Upper lobe of right lung (tissue), 1 donor: ENCODE data around the gene HEMGN. TPM values are rescaled to one million over a fixed set of nuclear protein-coding genes. Genes with fewer than 3 reads are reported as not detected.

Experiments used
- ATAC-seq: fragments of 200-7000 bp; cut with Tn5 transposase; one replicate; pipeline ENCODE4 v1.9.1; 2020; ENCODE audit warnings: mild to moderate bottlenecking, moderate library complexity
- DNase-seq: peaks from one replicate; pipeline ENCODE4 v3.0.0-alpha.2; 2020
- H3K27ac ChIP-seq: fragments of 200-600 bp; one replicate; pipeline ENCODE4 v1.8.0; 2022
- H3K27me3 ChIP-seq: fragments of 200-600 bp; one replicate; pipeline ENCODE4 v1.8.0; 2022; ENCODE audit warnings: mild to moderate bottlenecking
- H3K36me3 ChIP-seq: fragments of 200-600 bp; one replicate; pipeline ENCODE4 v1.8.0; 2022
- H3K4me1 ChIP-seq: fragments of 200-600 bp; one replicate; pipeline ENCODE4 v1.8.0; 2022
- H3K4me3 ChIP-seq: fragments of 200-600 bp; one replicate; pipeline ENCODE4 v1.8.0; 2022; ENCODE audit warnings: mild to moderate bottlenecking
- H3K9me3 ChIP-seq: fragments of 200-600 bp; one replicate; pipeline ENCODE4 v1.8.0; 2022
- intact Hi-C: fragments of 100-400 bp; cut with DNase I; formaldehyde crosslinking; loops from one replicate; pipeline ENCODE4 v1.11.0; 2022
- total RNA-seq: library from RNA; stranded (reverse); fragmentation: NEBNext Ultra II Directional; extraction: Animal tissue kit (Norgen Biotek cat#: 25700); gene quantifications from one replicate; pipeline ENCODE4 v1.2.1, GENCODE V29; 2021
- TF ChIP-seq, protein P1 (sequence below): fragments of 200-600 bp; IDR thresholded peaks from one replicate; pipeline ENCODE4 v1.8.0; 2022; ENCODE audit warnings: antibody characterized with exemption
- donor health status: DM: no; HTN: yes; CAD: no; lungs with severe emphysema.

Gene HEMGN
- total RNA-seq, 1 donor from 2014 or later, result not detected

DNA sequence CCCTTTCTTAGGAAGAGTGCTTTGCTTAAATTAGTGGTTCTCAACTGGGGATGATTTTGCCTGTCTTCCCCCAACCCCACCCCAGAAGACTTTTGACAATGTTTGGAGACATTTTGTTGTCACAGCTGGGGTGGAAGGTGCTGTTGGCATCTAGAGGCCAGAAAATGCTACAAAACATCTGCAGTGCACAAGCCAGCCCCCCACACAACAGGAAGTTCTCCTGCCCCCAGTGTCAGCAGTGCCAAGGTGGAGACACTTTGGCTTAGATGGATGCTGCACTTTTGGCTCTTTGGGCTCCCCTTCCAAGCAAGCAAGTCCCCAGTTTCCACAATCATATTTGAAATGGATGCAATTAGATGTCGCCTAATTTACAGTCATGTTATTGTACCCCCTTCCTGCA, 2.7 kb downstream of the HEMGN start:
- ATAC-seq (no peak), DNase-seq (no peak)
- intact Hi-C loops, result no loop called here
- TF ChIP-seq, protein P1, sequence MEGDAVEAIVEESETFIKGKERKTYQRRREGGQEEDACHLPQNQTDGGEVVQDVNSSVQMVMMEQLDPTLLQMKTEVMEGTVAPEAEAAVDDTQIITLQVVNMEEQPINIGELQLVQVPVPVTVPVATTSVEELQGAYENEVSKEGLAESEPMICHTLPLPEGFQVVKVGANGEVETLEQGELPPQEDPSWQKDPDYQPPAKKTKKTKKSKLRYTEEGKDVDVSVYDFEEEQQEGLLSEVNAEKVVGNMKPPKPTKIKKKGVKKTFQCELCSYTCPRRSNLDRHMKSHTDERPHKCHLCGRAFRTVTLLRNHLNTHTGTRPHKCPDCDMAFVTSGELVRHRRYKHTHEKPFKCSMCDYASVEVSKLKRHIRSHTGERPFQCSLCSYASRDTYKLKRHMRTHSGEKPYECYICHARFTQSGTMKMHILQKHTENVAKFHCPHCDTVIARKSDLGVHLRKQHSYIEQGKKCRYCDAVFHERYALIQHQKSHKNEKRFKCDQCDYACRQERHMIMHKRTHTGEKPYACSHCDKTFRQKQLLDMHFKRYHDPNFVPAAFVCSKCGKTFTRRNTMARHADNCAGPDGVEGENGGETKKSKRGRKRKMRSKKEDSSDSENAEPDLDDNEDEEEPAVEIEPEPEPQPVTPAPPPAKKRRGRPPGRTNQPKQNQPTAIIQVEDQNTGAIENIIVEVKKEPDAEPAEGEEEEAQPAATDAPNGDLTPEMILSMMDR, result no peak
- H3K36me3 ChIP-seq, result no peaks in the 10 kb centered on the region
- H3K27ac ChIP-seq, result no peak overlapping the region
- H3K4me1 ChIP-seq, result no peaks in the 10 kb centered on the region
- H3K27me3 ChIP-seq, result peaks cover 6% of the 10 kb centered on the region
- no peaks in the 10 kb centered on the region for H3K9me3 ChIP-seq
- H3K4me3 ChIP-seq, result no peak overlapping the region

DNA sequence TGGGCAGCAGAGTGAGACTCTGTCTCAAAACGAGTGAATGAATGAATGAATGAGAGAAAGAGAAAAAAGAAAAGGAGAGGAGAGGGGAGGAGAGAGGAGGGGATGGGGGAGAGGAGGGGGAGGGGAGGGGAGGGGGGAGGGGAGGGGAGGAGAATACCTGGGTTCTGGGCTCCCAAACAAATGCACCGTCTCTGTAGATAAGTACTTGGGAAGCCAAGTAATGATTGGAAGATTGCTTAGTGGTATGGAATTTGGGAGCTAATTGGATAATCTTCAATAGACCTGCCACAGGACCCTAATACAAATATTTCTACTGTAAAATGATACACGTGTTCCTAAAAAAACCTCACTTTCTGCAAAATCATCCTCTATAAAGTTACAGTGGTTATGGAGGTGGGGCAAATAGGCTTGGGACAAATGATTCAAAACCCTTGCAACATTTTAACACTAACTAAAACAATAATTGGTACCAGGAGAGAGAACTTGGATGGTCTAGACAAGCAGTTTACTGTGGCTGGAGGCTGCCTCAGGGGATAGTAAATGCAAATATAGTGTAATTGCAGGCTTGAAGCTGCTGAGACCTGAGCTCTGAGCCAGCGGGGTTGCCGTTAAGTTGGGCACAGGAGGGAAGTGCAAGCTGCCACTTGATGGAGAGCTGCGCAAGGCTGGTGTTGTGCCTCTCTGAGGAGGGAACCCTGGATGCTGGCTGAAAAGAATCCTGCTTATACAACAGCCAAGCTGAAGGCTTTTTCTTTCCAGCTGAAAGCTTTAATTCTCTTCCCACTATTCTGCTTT, 3.5 kb downstream of the HEMGN start:
- Histone ChIP-seq H3K27me3 (peaks cover 6% of the 10 kb centered on the region), H3K4me1 (no peaks in the 10 kb centered on the region), H3K36me3 (no peaks in the 10 kb centered on the region), H3K4me3 (no peak overlapping the region), H3K9me3 (no peaks in the 10 kb centered on the region), H3K27ac (no peak overlapping the region)
- no peak for DNase-seq
- ATAC-seq, result no peak
- intact Hi-C loops, result no loop called here
- TF ChIP-seq, protein P1, result no peak

DNA sequence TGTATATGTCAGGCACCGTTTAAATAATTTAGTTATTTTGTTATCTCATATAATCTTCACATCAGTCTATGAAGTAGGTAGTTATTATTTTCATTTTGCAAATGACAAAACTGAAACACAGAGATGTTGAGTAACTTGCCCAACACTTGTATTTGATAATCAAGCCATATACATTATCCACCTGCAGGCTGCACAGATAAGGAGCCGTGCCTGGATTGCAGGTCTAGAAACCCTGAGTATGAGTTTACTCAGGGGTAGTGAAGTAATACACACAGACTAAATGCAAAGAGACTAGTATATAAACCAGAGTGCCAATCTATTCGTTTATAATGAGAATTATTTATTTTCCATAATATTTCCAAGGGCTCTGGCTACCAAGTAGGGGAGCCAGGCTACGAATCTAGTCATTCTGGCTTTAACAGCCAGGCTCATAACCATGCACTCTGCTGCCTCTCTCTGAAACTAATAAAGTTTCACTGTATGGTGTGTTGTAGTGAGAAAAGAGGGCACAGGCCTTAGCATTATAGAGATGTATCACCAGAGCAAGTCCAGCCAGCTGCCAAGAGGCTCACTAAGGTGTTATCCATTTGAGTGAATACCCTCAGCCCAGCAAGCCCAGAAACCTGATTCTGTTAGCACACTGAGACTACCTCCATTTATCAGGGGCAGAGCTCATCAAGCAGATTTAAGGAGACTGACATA, 4.5 kb downstream of the HEMGN start:
- DNase-seq, result no peak
- no peak for ATAC-seq
- H3K27me3 ChIP-seq, result peaks cover 14% of the 10 kb centered on the region
- no peaks in the 10 kb centered on the region for H3K4me1 ChIP-seq
- H3K9me3 ChIP-seq, result no peaks in the 10 kb centered on the region
- intact Hi-C loops, result no loop called here
- H3K27ac ChIP-seq, result no peak overlapping the region
- no peak overlapping the region for H3K4me3 ChIP-seq
- TF ChIP-seq, protein P1, result no peak
- H3K36me3 ChIP-seq, result no peaks in the 10 kb centered on the region

DNA sequence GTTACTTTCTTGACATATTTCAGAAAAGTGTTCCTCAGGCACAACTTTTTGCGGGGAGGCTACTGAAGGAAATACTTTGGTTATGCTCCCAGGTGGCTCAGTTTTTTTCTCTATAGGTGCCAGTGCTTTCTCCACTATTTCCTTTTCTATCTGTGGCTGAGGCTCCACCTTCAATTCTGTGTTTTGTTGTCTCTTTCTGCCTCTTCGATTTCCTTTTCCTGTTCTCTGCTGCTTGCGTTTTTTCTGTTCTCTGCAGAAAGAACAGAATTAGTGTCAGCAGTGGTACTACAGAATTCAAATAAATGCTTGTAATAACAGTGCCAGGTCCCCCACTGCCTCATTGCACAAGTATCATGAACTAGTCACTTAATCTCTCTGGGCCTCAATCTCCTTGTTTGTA, 7.0 kb downstream of the HEMGN start:
- DNase-seq, result no peak

DNA sequence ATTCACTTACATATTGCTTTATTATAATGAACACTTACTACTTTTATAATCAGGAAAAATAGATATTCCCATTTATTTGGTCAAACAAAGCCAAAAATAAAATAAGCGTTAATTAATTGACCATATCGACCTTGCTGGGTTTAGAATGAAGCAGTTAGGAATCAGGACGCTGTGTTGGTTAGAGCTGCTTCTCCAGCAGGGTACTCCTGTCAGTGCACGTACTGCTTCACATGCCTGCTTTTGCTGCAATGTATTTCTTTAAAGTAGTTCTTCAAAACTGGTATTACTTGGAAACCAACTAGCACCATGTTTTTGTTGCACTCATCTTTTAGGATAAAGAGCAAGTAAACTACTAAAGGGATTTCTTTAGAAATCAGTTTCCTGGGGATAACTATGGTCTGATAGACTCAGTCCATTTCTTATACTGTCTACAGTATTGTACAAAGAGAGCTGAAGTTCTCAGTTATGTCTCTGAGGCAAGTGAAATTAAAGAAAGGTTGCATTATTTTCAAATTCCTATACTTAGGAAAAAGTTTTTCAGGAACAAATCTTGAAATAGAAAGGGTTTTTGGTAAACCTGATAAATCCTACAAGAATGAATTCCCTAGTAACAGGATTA, 8.9 kb downstream of the HEMGN start:
- Histone ChIP-seq H3K27ac (no peak overlapping the region), H3K36me3 (no peaks in the 10 kb centered on the region), H3K4me3 (no peak overlapping the region), H3K27me3 (peaks cover 14% of the 10 kb centered on the region), H3K9me3 (no peaks in the 10 kb centered on the region), H3K4me1 (no peaks in the 10 kb centered on the region)
- DNase-seq, result no peak
- TF ChIP-seq, protein P1, result no peak
- intact Hi-C loops, result loop anchor here (10.0 kb wide), 1 partner anchor 106 kb away; no protein-coding TSS in a partner anchor
- ATAC-seq, result no peak

More for the DNA sequence above, 7.0 kb downstream of the HEMGN start:
- H3K36me3 ChIP-seq, result no peaks in the 10 kb centered on the region
- intact Hi-C loops, result no loop called here
- H3K27me3 ChIP-seq, result peaks cover 20% of the 10 kb centered on the region
- H3K27ac ChIP-seq, result no peak overlapping the region
- H3K9me3 ChIP-seq, result no peaks in the 10 kb centered on the region
- no peak overlapping the region for H3K4me3 ChIP-seq
- no peaks in the 10 kb centered on the region for H3K4me1 ChIP-seq
- TF ChIP-seq, protein P1, result no peak
- no peak for ATAC-seq
